GM19238 (cell line): Measurements from ENCODE around the gene KCNQ1OT1.
"Not testable (repeated sequence)": the region's sequence is repeated elsewhere in the genome, so short reads cannot be mapped to it uniquely, and the experiment has no call there.

ENCODE experiments used
- DNase-seq: peaks from one replicate; pipeline ENCODE4 v3.0.0; 2011; ENCODE audit warnings: low spot score; ENCODE audit not compliant: insufficient read length

Gene KCNQ1OT1

DNA sequence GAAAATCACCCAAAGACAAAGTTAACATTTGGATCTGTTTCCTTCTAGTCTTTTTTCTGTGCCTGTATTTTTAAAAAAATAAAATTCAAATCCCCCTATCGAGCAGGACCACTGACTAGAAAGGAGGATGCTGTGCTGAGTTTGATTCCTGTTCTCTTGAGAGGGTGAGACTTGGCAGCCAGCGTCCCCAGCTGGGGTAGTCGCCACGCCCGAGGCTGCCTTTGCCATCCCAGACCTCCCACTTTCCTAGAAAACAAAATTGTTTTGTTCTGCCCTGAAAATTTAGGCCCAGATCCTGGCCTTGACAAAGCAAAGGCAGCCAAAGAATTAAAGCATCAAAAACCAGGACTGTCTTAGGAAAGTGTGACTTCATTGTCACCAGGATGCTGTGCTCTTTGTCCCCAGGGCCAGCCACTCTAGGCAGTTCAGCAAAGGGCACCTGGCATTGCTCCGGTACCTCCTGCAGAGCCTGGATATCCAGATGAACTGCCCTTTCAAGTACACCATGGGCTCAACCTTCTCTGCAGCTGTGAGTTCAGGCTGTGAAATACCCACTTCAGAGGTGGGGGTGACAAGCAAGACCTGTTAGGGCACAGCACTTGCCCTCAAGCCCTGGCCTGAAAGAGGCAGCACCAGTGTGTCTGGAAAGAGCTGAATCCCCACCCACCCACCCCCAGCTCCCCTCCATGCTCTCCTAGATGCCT, 44.6 kb downstream of the KCNQ1OT1 start:
- DNase-seq: no peak

DNA sequence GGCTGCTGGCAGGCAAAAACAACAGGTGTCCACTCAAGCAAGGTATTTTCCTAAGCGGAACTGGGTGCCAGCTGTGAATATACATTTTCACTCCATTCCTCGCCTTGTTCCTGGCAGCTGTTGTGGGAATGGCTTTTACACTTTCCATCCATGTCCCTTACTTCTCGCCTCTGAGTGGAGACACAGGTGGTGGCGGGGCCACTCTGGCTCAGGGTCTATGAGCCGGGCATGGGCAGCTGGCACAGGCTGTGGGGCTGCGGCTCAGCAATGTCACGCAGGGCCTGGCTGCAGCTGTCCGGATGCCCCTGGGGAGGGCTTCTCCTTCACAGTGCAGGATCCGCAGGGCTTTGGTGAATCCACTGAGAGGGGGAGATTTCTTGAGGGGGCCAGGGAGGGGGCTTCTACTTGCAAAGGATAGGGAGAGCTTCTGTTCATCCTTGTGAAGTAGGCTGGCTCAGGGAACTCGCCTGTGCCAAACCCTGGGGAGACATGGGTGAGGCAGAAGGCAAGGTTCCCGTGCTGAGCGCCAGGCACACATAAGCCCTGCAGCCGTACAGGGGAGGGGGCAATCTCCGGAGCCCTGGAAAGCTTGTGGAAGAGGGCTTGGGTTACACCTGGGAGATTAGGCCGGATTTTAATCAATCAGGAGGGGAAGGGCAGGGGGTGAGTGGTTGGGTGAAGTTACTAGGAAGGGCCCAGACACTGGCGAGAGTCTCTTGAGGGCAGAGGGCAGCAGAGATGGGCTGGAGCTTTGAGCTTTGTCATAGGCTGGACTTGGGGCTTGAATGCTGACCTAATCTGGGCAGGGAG, 45.7 kb downstream of the KCNQ1OT1 start:
- no peak for DNase-seq

DNA sequence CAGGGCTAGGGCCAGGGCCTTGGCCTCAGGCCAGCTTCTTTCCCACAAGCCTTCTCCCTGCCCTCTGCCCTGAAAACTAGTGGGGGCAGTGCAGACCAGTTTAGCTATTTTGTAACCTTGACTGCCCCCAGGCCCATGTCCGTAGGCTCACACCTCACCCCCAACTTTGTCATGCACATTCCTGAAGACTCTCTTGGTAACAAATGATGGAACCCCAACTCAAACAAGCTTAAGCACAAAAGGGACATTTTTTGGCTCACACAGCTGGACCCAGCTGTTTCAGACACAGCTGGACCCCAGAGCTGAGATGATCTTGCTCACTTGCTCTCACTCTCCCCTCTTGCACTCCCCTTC, 46.6 kb downstream of the KCNQ1OT1 start:
- no peak for DNase-seq

DNA sequence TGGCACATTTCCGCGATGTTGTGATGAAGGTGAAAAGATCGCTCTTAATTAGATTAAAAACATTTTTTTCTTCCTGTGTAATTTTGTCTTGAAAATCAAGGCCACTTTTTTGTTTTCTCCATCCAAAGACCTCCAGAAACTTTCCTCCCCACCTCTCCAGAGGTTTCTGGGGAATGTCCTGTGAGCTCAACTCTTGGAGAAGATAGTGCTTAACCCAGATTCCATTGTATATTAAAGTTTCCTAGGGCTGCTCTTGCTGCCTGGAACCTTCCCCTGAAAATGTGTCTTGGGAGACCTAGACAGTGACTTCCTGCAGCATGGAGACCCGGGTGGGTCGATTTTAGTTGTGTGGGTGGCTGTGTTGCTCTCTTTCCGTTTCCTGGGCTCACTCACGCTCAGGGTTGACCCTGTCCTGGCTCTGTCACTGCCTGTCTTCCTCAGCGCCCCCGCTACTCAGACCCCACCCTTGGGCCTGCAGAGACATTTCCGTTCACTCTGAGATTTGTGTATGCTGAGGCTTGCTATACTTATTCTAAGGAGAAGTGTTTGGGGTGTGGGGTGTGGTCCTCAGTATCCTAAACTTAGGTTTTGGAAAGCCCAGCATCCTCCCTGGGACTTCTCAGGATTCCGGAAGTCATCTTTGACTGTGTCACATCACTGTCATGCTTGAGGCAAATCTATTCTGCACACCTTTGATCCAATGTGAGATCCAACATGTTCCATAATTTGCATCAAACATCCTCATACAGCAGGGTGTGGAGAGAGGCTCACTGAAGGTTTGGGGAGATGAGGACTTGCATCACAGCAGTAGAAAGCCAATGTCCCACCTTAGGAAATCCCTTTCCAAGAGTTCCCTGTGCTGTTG, 47.2 kb downstream of the KCNQ1OT1 start:
- DNase-seq: no peak

DNA sequence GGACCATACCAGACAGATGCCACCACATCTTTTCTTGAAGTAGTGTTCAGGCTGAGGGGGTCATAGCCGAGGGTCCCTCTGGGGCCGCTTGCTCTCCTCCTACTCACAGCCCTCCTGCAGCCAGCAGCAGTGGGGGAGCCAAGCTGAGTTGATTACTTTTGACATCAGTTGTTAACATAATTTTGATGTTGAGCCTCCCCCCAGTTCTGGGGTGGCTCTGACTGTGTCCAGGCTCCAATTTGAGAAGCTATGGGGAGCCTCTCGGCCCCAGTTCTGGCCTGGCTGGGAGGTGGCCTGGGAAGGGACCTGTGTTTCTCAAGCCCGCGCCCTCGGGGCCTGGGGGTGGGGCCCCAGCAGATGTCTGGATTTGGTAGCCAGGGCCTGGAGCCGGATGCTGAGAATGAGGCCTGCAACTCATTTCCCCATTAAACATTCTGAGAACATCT, 47.9 kb downstream of the KCNQ1OT1 start:
- DNase-seq: no peak

DNA sequence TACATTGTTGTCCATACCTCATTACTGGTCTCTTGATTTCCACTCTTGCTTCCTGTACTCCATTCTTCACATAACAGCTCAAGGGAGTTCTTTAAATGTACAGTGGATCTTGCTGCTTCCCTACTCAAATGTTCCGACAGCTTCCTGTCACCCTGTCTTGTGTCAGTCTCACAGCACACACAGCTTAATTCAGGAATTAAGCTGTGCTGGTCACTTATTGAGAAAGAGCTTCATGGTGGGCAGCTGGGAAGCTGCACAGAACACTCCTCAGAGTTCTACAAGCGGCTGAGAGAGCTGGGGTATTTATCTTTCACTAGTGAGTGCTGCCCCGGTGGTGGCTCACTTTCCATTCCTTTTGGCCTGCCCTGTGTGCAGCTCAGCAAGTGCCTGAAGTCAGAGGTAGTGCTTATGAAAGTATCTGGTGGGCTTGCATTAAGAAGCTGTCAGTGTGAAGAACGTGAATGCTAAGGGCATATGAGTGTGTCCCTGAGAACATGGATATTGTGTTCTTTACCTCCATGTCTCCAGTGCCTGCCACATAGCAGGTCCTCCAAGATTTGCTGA, 48.7 kb downstream of the KCNQ1OT1 start:
- no peak for DNase-seq

DNA sequence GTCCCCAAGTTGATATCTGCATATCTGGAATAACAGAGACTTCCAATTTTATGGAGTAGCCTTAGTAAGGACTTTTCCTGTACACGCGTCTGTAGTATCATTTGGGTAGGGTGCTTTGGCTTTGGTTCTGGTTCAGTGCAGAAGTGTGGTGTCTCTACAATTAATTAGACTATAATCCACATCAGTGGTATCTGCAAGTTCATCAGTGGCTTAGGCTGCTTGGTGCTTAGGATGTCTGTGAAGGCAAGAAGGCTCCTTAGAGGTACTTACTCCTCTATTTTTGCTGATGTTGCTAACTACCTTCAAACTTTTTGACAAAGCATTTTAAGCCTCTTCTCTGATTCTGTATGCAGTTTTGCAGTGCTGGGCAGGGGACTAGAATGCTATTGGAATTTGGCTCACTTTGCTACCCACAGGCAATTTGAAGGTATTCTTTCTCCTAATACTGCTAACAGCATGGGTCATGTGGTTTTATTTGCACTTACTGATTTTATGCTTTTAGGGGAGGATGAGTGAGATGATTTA, 49.4 kb downstream of the KCNQ1OT1 start:
- no peak for DNase-seq

DNA sequence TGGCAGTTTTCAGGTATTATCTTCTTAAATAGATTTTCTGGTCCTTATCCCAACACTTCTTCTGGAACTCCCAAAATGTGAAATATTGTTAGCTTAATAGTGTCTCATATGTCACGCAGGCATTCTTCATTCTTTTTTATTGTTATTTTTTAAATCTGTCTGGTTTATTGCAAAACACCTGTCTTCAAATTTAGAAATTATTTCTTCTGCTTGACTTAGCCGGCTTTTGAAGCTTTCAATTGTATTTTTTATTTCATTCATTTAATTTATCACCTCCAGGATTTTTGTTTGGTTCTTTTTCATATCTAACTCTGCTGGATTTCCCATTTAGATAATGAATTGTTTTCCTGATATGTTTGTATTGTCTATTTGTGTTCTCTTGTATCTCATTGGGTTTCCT, 49.9 kb downstream of the KCNQ1OT1 start:
- no peak for DNase-seq

DNA sequence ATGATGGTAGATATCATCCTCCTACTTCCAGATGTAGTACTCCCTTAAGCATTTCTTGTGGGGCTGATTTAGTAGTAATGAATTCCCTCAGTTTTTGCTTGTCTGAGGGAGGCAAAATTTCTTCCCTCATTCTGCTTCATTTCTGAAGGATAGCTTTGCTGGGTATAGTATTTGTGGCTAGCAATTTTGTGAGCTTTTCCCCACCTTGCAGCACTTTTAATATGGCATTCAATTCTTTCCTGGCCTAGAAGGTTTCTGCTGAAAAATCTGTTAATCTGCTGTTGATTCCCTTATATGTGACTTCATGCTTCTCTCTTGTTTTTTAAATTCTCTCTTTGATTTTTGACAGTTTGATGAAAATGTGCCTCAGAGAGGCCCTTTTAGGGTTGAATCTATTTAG, 50.4 kb downstream of the KCNQ1OT1 start:
- DNase-seq: no peak

DNA sequence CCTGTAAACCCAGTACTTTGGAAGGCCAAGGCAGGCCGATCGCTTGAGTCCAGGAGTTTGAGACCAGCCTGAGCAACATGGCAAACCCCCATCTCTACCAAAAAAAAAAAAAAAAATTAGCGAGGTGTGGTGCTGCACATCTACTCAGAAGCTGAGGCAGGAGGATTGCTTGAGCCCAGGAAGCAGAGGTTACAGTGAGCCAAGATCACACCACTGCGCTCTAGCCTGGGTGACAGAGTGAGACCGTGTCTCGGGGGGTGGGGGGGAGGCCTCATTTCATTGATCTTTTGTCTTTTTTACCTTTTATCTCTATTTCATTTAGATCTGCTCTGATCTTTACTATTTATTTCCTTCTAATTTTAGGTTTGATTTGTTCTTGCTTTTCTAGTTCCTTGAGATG, 51.8 kb downstream of the KCNQ1OT1 start:
- no peak for DNase-seq

DNA sequence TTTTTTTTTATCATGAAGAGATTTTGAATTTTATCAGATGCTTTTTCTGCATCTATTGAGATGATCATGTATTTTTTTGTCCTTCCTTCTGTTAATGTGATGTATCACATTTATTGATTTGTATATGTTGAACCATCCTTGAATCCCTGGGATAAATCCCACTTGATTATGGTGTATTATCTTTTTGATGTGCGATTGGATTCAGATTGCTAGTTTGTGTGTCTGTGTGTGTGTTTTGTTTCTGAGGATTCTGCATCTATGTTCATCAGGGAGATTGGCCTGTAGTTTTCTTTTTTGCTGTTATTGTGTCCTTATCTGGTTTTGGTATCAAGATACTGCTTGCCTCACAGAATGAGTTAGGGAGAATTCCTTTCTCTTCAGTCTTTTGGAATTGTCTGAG, 52.6 kb downstream of the KCNQ1OT1 start:
- DNase-seq: no peak

DNA sequence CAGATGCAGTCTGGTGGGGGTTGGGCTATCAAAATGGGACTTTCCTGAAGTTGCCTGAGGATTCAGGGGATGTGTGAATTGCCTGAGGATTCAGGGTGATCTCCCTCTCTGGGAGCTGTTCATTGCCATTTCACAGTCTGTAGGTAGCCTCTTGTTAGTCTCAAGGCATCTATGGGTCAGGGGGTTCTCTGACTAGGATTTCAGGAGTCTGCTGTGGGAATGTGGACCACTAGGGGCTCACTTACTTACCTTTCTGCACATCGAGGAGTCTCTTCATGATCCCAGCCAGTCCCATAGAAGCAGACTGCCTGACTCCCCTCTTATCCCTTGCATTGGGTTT, 54.0 kb downstream of the KCNQ1OT1 start:
- DNase-seq: no peak

DNA sequence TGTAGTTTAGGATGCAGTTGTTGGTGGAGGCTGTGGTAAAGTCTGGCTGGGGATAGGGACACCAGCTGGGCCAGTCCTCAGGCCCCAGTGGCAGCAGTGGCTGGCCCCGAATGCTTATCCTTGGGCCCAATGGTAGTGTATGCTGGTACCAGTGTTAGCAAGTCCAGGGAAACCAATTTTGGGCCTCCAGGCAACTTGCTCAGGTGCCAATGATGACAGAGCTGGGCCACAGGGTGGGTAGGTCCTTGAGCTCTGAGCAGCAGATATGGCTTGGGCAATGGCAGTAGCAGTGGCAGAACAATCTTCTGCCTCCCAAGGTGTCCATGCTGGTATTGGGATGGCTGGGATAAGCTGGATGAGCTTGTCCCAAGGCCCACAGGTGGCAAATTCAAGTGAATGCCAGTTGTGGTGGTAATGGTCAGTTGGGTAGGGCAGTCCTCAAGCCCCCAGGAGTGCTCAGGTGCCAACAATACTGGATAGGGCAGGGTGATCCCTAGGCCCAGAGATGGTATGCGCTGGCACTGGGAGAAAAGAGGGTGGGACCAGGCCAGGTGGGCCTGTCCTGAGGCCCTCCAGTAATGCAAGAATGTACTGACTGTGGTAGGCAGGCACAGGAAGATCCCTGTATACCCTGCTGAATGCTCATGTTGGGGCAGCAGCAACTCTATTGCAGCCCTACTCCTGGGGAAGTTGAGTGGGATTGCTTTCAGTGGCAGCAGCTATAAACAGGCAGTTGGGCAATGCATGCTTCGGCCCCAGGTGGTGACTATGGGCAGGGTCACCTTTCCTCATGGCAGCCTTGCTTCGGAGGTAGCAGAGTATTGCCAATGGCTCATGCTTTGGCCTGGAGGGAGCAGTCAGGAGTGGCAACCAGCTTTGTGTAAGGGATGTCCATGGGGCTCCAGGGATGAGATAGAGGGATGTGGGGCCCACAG, 54.7 kb downstream of the KCNQ1OT1 start:
- no peak for DNase-seq

DNA sequence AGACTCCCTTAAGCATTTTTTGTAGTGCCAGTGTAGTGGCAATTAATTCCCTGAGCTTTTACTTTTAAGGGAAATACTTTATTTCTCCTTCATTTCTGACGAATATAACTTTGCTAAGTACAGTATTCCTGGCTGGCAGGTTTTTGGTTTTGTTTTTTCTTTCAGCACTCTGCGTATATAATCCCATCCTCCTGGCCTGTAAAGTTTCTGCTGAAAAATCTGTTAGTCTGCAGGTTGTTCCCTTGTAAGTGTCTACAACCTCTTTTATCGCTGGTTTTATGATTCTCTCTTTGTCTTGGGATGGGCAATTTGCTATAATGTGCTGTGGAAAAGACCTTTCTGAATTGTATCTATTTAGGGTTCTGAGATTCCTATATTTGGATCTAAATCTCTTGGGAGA, 56.0 kb downstream of the KCNQ1OT1 start:
- no peak for DNase-seq

DNA sequence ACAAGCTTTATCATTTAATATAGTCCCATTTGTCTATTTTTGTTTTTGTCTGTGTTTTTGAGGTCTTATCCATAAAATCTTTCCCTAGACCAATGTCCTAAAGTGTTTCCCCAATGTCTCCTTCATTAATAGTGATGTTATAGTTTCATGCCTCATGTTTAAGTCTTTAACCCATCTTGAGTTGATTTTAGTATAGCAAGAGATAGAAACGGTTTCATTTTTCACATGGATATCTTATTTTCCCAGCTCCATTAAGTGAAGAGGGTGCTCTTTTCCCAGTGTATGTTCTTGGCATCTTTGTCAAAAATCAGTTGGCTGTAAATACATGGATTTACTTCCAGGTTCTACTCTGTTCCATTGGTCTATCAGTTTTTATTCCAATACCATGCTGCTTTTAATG, 58.2 kb downstream of the KCNQ1OT1 start:
- no peak for DNase-seq

DNA sequence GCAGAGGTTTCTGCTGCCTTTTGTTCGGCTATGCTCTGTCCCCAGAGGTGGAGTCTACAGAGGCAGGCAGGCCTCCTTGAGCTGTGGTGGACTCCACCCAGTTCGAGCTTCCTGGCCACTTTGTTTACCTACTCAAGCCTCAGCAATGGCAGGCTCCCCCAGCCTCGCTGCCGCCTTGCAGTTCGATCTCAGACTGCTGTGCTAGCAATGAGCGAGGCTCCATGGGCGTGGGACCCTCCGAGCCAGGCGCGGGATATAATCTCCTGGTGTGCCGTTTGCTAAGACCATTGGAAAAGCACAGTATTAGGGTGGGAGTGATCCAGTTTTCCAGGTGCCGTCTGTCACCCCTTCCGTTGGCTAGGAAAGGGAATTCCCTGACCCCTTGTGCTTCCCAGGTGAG, 60.0 kb downstream of the KCNQ1OT1 start:
- not testable (repeated sequence) for DNase-seq

DNA sequence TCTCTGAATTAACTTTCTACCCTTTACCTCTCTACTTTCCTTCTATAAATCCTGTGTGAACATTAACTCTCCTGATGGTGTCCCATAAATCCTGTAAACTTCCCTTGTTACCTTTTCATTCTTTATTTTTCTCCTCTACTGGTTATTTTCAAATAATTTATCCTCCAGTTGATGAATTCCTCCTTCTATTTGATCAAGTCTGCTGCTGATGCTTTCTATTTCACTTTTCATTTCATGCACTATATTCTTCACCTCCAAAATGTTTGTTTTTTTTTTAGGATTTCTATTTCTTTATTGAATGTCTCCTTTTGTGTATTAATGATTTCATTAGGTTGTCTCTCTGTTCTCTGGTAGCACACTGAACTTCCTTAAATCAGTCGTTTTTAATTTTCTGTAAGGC, 68.6 kb downstream of the KCNQ1OT1 start:
- DNase-seq: no peak

DNA sequence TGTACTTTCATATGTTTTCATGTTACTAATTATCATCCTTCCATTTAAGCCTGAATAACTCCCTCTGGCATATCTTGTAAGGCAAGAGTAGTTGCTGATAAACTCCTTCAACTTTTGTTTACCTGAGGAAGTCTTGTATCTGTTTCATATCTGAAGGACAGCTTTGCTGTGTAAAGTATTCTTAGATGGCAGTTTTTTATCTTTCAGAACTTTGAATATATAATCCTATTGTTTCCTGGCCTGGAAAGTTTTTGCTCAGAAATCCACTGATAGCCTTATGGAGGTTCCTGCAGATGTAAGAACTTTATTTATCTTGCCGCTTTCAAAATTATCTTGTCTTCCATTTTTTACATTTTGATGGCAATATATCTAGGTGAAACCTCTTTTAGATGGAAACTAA, 69.1 kb downstream of the KCNQ1OT1 start:
- DNase-seq: no peak

DNA sequence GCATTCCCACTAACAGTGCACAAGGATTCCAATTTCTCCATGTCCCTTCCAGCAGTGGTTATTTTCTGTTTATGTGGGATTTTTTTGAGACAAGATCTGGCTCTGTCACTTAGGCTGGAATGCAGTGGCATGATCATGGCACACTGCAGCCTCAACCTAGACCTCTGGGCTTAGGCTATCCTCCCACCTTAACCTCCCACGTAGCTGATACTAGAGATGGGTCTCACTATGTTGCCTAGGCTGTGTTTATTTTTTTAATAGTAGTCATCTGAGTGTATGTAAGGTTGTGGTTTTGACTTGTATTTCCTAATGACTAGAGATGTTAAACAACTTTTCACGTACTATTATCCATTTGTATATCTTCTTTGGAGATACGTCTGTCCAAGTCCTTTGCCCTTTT, 74.6 kb downstream of the KCNQ1OT1 start:
- no peak for DNase-seq

DNA sequence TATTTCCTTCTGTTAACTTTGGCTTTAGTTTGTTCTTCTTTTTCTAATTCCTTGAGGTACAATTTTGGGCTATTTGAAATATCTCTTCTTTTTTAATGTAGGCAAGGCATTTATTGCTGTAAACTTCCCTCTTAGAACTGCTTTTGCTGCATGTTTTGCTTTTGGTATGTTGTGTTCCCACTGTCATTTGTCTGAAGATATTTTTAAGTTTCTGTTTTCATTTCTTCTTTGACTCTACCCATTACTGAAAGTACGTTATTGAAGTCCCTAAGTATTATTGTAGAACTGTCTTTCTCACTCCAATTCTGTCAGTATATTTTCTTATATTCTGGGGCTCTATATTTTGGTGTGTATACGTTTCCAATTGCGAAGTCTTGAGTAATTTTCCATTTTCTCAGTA, 77.9 kb downstream of the KCNQ1OT1 start:
- no peak for DNase-seq
